ENCODE results near the gene SLC1A7.

The SLC1A7 gene

DNA sequence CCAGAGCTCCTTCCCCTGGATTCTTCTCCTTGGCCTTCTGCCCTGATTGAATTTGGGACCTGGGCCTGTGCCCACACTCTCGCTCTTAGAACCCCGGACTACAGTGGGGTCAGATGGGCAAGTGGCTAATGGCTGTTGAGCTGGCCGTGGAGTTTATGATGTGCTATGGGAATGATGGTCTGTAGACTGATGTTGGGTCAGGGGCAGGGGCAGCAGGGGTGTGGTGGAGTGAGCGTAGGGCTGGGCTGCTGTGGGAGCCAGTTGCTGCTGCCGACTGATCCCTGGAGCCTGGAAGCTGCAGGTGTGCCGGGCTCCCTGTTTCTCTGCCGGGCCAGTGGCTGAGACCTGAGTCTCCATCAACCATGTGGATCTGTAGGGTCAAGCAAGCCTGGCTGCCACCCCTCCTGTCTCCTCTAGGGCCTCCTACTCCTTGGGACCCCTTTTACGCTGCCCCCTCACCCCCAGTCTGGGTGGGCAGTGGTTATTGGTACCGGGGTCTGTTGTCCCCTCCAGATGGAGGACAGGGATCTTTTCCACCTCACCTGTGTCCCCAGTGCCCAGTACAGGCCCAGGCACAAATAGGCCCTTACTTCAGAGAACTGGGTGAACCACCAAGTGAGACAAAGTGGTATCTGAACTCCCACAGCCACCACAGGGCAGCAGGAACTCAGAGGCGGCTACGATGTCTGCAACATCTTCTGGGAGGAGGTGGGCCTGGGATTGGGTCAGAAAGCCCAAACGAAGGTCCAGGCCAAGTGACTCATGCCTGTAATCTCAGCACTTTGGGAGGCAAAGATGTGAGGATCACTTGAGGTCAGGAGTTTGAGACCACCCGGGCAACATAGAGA is 75.3 kb downstream of the SLC1A7 start:
- TF ChIP-seq, protein P1, sequence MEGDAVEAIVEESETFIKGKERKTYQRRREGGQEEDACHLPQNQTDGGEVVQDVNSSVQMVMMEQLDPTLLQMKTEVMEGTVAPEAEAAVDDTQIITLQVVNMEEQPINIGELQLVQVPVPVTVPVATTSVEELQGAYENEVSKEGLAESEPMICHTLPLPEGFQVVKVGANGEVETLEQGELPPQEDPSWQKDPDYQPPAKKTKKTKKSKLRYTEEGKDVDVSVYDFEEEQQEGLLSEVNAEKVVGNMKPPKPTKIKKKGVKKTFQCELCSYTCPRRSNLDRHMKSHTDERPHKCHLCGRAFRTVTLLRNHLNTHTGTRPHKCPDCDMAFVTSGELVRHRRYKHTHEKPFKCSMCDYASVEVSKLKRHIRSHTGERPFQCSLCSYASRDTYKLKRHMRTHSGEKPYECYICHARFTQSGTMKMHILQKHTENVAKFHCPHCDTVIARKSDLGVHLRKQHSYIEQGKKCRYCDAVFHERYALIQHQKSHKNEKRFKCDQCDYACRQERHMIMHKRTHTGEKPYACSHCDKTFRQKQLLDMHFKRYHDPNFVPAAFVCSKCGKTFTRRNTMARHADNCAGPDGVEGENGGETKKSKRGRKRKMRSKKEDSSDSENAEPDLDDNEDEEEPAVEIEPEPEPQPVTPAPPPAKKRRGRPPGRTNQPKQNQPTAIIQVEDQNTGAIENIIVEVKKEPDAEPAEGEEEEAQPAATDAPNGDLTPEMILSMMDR (IDR thresholded peaks at IDR 0.05; ENCODE audit: insufficient read depth, low read length, missing control alignments) = no peak
- H3K4me3 ChIP-seq (ENCODE audit: low read depth, low read length) = no peak overlapping the region
- no peak for DNase-seq (ENCODE audit: low read depth, low spot score)
- ChIA-PET POLR2A (no interaction called here), CTCF (no interaction called here)

DNA sequence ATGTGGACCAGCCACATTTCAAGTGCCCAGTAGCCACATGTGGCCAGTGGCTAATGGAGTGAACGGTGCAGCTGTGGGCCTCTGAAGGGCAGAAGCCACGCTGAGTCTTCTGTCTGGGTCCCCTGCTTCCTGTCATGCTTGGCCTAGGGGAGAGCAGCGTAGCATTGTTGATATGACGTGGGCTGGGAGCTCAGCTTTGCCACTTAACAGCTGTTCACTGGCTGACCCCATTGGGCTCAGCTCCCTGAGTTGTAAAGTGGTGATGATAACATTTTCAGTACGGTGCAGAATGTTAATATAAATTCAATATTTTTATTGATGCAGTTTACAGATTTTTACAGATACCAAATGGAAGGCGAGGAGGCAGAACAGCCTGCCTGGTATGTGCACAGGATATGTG is 76.0 kb downstream of the SLC1A7 start:
- no peak for DNase-seq (ENCODE audit: low read depth, low spot score)
- ChIA-PET CTCF (interaction anchor here (1.0 kb wide), 1 partner anchor 116 kb away, joined by 3 read pairs; no protein-coding TSS in a partner anchor), POLR2A (no interaction called here)
- TF ChIP-seq, protein P1 (IDR thresholded peaks at IDR 0.05; ENCODE audit: insufficient read depth, low read length, missing control alignments) = no peak
- no peak overlapping the region for H3K4me3 ChIP-seq (ENCODE audit: low read depth, low read length)

DNA sequence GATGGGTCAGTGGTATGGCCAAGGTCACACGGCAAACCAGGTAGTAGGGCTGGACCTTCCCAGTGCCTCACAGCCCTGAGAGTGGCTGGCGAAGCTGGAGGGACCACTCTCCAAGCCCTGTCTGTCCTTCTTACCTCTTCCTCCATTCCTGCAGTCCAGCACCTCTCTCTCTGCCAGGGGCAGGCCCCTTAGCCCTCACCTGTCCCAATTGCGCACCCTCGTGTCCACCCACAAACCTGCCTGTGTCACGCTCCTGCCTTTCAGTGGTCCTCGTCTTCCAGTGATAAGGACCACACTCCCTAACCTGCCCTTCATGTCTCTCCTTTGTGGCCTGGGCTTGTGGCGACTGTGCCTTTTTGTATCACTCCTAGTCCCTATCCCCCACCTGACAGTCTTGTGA is 77.0 kb downstream of the SLC1A7 start:
- CTCF ChIA-PET = interaction anchor here (1.0 kb wide), 1 partner anchor 117 kb away, joined by 3 read pairs; no protein-coding TSS in a partner anchor
- DNase-seq (ENCODE audit: low read depth, low spot score) = no peak
- POLR2A ChIA-PET = no interaction called here
- H3K4me3 ChIP-seq (ENCODE audit: low read depth, low read length) = no peak overlapping the region
- TF ChIP-seq, protein P1 (IDR thresholded peaks at IDR 0.05; ENCODE audit: insufficient read depth, low read length, missing control alignments) = no peak

DNA sequence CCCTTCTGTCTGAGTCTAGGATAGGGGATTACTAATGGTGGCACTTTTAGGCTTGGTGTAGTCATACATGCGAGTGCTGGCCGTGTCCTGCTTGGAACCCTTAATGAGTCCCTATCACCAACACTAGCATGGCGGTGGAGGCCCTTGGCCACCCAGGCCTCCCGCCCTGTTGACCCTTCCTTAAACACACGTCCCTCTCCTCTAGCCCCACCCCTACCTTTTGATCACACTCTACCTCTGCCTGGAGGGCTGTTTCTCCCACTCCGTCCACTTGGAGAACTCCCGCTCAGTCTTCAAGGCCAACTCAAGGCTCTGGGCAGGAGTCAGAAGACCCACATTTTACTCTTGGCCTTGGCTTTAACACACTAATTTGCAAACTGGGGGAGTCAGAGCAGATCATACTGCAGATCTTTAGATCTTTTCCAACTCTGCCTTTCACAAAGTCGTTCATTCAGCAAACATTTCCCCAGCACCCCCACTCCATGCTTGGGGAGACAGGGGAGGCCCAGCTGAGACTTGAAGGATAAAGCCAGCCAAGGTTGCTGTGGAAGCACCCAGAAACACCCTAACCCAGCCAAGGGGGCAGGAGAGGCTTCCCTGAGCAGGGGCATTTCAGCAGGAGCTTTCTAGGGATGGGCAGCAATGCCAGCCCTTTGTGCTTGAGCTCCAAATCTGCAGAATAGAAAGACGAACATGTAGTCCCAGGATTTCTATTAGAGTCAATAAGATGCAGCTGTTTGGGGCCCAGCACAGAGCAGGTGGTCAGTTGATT is 78.5 kb downstream of the SLC1A7 start:
- ChIA-PET POLR2A (no interaction called here), CTCF (no interaction called here)
- DNase-seq (ENCODE audit: low read depth, low spot score) = no peak
- H3K4me3 ChIP-seq (ENCODE audit: low read depth, low read length) = no peak overlapping the region
- TF ChIP-seq, protein P1 (IDR thresholded peaks at IDR 0.05; ENCODE audit: insufficient read depth, low read length, missing control alignments) = no peak

DNA sequence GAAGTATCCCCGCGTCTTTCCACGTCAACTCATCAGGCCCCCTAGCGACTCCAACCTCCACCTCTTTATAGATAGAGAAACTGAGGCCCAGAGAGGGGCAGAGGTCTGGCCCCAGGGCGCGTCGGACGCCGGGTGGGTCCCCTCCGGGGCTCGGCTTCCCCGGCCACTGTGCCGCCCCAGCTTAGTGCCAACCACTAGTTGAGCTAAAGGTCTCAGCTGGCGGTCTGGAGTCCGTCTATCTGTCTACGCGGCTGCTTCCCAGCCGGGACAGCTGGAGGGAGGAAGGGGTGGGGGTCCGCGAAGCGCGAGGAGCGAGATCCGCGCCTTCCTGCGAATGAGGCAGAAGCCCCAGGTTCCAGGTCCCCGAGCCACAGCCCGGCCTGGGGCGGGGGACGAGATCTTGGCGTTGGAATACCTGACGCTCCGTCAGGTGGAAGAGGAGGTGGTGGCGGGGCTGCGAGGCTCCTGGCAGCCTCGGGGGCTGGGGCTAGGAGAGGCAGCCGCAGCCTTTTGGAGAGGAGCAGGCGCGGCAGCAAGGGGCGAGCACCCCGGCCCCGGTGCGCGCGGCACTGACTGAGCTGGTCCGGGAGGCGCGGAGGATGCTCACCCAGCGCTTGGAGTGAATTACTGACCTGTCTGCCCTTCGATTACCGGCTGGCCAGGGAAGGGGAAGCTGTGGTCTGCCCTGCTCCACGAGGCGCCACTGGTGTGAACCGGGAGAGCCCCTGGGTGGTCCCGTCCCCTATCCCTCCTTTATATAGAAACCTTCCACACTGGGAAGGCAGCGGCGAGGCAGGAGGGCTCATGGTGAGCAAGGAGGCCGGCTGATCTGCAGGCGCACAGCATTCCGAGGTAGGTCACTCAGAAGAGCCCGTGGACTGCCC is 79.5 kb downstream of the SLC1A7 start:
- POLR2A ChIA-PET = interaction anchor here (0.7 to 1.6 kb wide), 2 partner anchors 16 to 60 kb away, joined by 3 read pairs; no protein-coding TSS in a partner anchor
- CTCF ChIA-PET = no interaction called here
- H3K4me3 ChIP-seq (ENCODE audit: low read depth, low read length) = peak overlapping the region; percentile 65
- TF ChIP-seq, protein P1 (IDR thresholded peaks at IDR 0.05; ENCODE audit: insufficient read depth, low read length, missing control alignments) = no peak
- no peak for DNase-seq (ENCODE audit: low read depth, low spot score)

Data from AG04449 (cell line).